Stimulated activated CD4-positive, alpha-beta T cell treated with anti-CD3 and anti-CD28 coated beads, Interleukin-12 subunit alpha, Interleukin-12 subunit beta, amount 100 ng/mL, for 4 hours (primary cell): ENCODE measurements around the gene ZBTB21.

ENCODE experiments used
- DNase-seq: peaks from one replicate; pipeline ENCODE4 v3.0.0-alpha.2; 2020

The ZBTB21 gene

DNA sequence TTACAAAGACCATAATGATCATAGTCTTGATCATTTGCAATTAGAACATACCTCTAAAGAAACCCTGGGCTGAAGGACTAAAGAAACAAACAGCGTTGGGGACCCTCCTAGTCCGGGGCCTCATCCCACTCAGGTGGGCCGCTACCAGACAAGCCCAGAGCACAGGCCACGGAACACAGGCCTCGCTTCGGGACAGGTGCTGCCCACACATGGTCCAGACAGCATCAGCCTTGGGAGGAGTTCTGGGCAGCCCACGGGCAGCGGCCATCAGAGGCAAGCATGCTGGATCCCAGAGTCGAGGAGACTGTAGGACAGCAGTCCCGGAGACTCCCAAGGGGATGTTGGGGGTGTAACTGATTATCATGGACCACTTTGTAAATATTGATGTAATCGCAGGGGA is 61.3 kb downstream of the ZBTB21 start:
- DNase-seq, result no peak

DNA sequence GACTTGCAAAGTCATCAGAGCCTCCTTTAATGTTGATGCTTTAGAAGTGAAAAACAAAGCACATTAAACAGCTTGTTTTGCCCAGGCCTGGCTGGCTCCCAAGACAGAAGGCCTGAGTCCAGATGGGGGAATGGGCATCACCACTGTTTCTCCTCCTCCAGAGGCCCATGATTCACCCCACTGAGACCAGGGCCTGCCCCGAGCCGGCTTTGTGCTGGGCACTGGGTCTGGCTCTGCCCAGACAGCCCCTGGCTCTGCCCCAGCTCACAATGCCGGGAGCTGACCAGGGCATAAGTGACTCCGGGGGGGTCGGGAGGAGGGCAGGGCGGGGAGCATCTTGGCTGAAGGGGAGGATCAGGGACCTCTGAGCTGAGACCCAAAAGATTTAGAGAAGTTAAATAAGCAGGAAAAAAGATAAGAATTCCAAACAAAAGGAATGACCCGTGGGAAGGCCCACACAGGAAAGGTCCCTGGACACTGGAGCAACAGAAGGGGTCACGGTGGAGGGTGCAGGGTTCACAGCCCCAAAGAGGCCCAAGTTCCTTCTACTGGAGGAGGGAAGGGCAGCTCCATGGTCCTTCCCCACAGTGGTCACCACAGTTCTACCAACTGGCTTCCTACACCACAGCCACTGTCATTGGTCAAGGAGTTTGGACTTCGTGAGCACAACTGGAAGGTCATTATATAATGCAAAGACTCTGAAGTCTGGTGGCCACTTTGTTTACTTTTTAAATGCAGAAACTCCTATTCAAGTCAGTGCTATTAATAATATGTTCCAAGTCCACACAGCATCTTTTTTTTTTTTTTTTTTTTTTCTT is 61.9 kb downstream of the ZBTB21 start:
- no peak for DNase-seq

DNA sequence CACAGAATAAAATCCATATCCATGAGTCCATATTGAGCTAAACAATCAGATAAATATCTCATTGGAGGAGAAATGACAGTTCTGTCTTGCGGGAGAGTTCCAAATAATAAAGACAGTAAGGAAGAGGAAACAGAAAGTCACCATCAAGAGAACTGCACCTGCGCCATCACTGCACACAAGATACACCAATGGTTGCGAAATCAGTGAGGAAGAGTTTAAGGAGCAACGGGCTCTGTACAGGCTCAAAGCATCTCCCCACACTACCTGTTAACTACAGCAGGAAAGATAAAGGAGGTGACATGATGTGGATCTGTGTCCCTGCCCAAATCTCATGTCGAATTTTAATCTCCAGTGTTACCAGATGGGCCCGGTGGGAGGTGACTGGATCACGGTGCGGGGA is 64.2 kb downstream of the ZBTB21 start:
- DNase-seq, result no peak

- DNase-seq, result no peak
Observed at GRCh38 chr21:41943851-41944250, 66.3 kb downstream of the ZBTB21 start.

- DNase-seq, result no peak
Observed at GRCh38 chr21:41942457-41942856, 67.7 kb downstream of the ZBTB21 start.

DNA sequence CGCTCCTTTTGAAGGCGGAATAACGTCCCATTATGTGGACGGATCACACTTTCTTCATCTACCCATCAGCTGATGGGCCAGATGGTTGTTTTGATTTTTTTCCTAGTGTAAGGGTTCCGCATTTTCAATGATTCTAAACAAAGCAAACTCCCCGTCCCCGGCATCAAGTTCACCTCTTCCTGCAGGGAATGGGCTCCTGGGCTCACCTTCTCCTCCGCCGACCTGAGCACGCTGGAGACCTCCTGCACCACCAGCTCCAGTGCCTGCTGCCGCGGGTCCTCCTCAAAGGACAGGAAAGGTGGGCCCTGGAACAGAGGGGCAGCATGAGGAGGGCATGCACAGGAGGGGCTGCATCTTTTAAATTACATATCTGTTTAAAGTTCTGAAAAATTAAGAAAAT is 68.2 kb downstream of the ZBTB21 start:
- DNase-seq, result no peak

GRCh38 chr21:41940431-41940830 is 69.7 kb downstream of the ZBTB21 start:
- DNase-seq, result no peak

- DNase-seq, result no peak
Observed at GRCh38 chr21:41939391-41939790, 70.8 kb downstream of the ZBTB21 start.
